ENCODE data around the gene ZNRF1. TPM values are rescaled to one million over a fixed set of nuclear protein-coding genes. Genes with fewer than 3 reads are reported as not detected.

Gene ZNRF1
- total RNA-seq, 2 experiments from 2014 or later: 11.0 to 13.7 TPM

DNA sequence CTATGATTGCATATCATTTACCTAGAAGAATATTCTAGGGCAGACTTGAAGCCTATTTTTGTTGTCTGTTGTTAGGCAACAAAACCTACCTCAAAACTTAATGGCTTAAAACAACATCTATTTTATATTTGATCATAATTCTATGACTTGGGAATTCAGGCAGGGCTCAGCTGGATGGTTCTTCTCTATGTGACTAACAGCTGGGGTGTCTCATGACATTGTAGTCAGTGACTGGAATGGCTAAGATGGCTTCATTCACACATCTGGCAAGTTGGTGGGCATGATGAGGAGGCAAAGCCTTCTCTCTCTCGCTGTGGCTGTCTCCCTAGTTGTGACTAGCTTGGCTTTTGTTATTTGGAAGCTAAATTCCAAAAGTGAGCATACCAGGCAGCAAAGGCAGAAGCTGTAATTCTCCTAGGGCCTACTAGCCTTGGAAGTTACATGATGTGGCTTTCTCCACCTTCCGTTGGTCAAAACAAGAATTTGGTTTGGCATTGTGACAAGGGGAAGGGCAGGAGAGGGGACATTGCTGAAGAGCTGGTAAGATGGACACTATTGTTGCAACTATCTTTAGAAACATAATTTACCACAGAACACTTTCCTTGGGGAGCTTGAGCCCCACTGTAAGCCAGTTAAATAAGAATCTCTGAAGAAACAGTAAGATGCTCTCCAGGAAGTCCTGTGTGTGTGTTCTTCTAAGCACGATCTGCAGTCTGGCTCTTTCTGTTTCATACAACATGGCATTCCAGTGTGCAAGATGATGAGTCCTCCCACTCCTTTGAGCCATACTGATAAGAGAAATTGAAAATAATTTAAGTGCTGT is 39.4 kb downstream of the ZNRF1 start:
- intact Hi-C loops (cut with micrococcal nuclease): no loop called here
- H3K36me3 Mint-ChIP-seq (ENCODE audit: low read depth): peaks cover 9% of the 10 kb centered on the region
- no peak overlapping the region for H3K4me3 Mint-ChIP-seq
- H3K4me1 Mint-ChIP-seq (ENCODE audit: low read depth): peaks cover 5% of the 10 kb centered on the region
- peaks cover 10% of the 10 kb centered on the region for H3K9me3 Mint-ChIP-seq
- POLR2A ChIA-PET: no interaction called here
- no peak for TF ChIP-seq CTCF (IDR thresholded peaks at IDR 0.05)
- DNase-seq (no peak), ATAC-seq (no peak)
- H3K27me3 Mint-ChIP-seq: no peaks in the 10 kb centered on the region
- CTCF ChIA-PET: no interaction called here
- H3K27ac Mint-ChIP-seq: no peak overlapping the region

GRCh38 chr16:75039941-75040340 is 41.1 kb downstream of the ZNRF1 start:
- intact Hi-C loops (cut with micrococcal nuclease): no loop called here
- ChIA-PET POLR2A (no interaction called here), CTCF (no interaction called here)
- TF ChIP-seq CTCF (IDR thresholded peaks at IDR 0.05): no peak
- H3K36me3 Mint-ChIP-seq (ENCODE audit: low read depth): peaks cover 9% of the 10 kb centered on the region
- H3K9me3 Mint-ChIP-seq: peaks cover 10% of the 10 kb centered on the region
- H3K27me3 Mint-ChIP-seq: no peaks in the 10 kb centered on the region
- DNase-seq: no peak
- peaks cover 5% of the 10 kb centered on the region for H3K4me1 Mint-ChIP-seq (ENCODE audit: low read depth)
- H3K27ac Mint-ChIP-seq: no peak overlapping the region
- no peak for ATAC-seq
- H3K4me3 Mint-ChIP-seq: no peak overlapping the region

- H3K27ac Mint-ChIP-seq: no peak overlapping the region
- H3K9me3 Mint-ChIP-seq: peaks cover 7% of the 10 kb centered on the region
- no peak for ATAC-seq
- no peak for DNase-seq
- intact Hi-C loops (cut with micrococcal nuclease): no loop called here
- peaks cover 7% of the 10 kb centered on the region for H3K36me3 Mint-ChIP-seq (ENCODE audit: low read depth)
- no peaks in the 10 kb centered on the region for H3K27me3 Mint-ChIP-seq
- H3K4me1 Mint-ChIP-seq (ENCODE audit: low read depth): peaks cover 5% of the 10 kb centered on the region
- ChIA-PET CTCF (interaction anchor here (1.6 kb wide), 1 partner anchor 69 kb away, joined by 3 read pairs; no protein-coding TSS in a partner anchor), POLR2A (no interaction called here)
- no peak overlapping the region for H3K4me3 Mint-ChIP-seq
- TF ChIP-seq CTCF (IDR thresholded peaks at IDR 0.05): no peak
Measured at GRCh38 chr16:75042426-75043174, 43.8 kb downstream of the ZNRF1 start.

GRCh38 chr16:75043175-75043895 is 44.5 kb downstream of the ZNRF1 start:
- intact Hi-C loops (cut with micrococcal nuclease): no loop called here
- ATAC-seq: no peak
- peaks cover 1% of the 10 kb centered on the region for H3K36me3 Mint-ChIP-seq (ENCODE audit: low read depth)
- POLR2A ChIA-PET: no interaction called here
- CTCF ChIA-PET: interaction anchor here (1.6 kb wide), 1 partner anchor 68 kb away, joined by 3 read pairs; no protein-coding TSS in a partner anchor
- no peak for TF ChIP-seq CTCF (IDR thresholded peaks at IDR 0.05)
- H3K9me3 Mint-ChIP-seq: peaks cover under 1% of the 10 kb centered on the region
- no peak overlapping the region for H3K27ac Mint-ChIP-seq
- peaks cover 5% of the 10 kb centered on the region for H3K4me1 Mint-ChIP-seq (ENCODE audit: low read depth)
- DNase-seq: no peak
- no peak overlapping the region for H3K4me3 Mint-ChIP-seq
- H3K27me3 Mint-ChIP-seq: no peaks in the 10 kb centered on the region
